NK-92 (cell line): ENCODE measurements around the gene PRR12.

Experiments used
- DNase-seq: peaks from one replicate; lab custom pipeline; 2025; ENCODE audit not compliant: unreplicated experiment; lab: John Stamatoyannopoulos, UW

PRR12 gene

GRCh38 chr19:49590971-49591730 lies at the start of gene PRR12:
TSS of gene PRR12 (plus strand) at chr19:49591182. CDS start at chr19:49591655, 473 bp downstream.
- no peak for DNase-seq

- no peak for DNase-seq
These were observed 49.1 kb upstream of the PRR12 start for GRCh38 chr19:49541914-49542313.

- no peak for DNase-seq
These were observed 48.5 kb upstream of the PRR12 start for GRCh38 chr19:49542446-49542845.

GRCh38 chr19:49543032-49543431 lies 48.0 kb upstream of the PRR12 start:
- DNase-seq, result no peak

- DNase-seq, result no peak
These were observed 46.8 kb upstream of the PRR12 start for GRCh38 chr19:49544154-49544553.

- DNase-seq, result no peak
These were observed 44.0 kb upstream of the PRR12 start for GRCh38 chr19:49546825-49547565.

GRCh38 chr19:49549045-49549444 lies 41.9 kb upstream of the PRR12 start:
- DNase-seq, result no peak

- no peak for DNase-seq
These were observed 39.5 kb upstream of the PRR12 start for GRCh38 chr19:49551531-49551930.

- DNase-seq, result no peak
These were observed 38.2 kb upstream of the PRR12 start for GRCh38 chr19:49552749-49553148.

GRCh38 chr19:49553451-49554271 lies 37.3 kb upstream of the PRR12 start:
- no peak for DNase-seq

GRCh38 chr19:49554701-49555181 lies 36.2 kb upstream of the PRR12 start:
- no peak for DNase-seq

GRCh38 chr19:49555600-49556411 lies 35.2 kb upstream of the PRR12 start:
- DNase-seq, result no peak

GRCh38 chr19:49556412-49557398 lies 34.3 kb upstream of the PRR12 start:
- no peak for DNase-seq

- DNase-seq, result no peak
These were observed 33.2 kb upstream of the PRR12 start for GRCh38 chr19:49557641-49558325.

GRCh38 chr19:49558591-49558990 lies 32.4 kb upstream of the PRR12 start:
- no peak for DNase-seq

- DNase-seq, result no peak
These were observed 31.5 kb upstream of the PRR12 start for GRCh38 chr19:49559443-49559842.

GRCh38 chr19:49559928-49560327 lies 31.1 kb upstream of the PRR12 start:
- no peak for DNase-seq

GRCh38 chr19:49560358-49560900 lies 30.6 kb upstream of the PRR12 start:
- no peak for DNase-seq
